Activated B cell treated with CpG ODN at 0.5 μM for 24 hours (primary cell): ENCODE measurements around the gene SLC15A3. TPM values are rescaled to one million over a fixed set of nuclear protein-coding genes. Genes with fewer than 3 reads are reported as not detected.
"Not testable (repeated sequence)": the region's sequence is repeated elsewhere in the genome, so short reads cannot be mapped to it uniquely, and the experiment has no call there.

Source experiments
- ATAC-seq: fragments of 200-7000 bp; cut with Tn5 transposase; one replicate; pipeline ENCODE4 v1.10.0; 2021; ENCODE audit warnings: low read depth, mild to moderate bottlenecking, moderate library complexity
- CTCF ChIA-PET: fragments of 350-600 bp; sonication (Branson Sonifier 250); formaldehyde crosslinking; loops from one replicate; lab custom pipeline; 2021; ENCODE audit warnings: antibody characterized with exemption; lab: Charles Lee
- POLR2A ChIA-PET: fragments of 350-600 bp; sonication (Branson Sonifier 250); formaldehyde crosslinking; loops from one replicate; lab custom pipeline; 2021; ENCODE audit warnings: antibody characterized with exemption; lab: Charles Lee
- DNase-seq: peaks from one replicate; pipeline ENCODE4 v3.0.0; 2022
- H3K27ac Mint-ChIP-seq: one replicate; pipeline ENCODE4 v1.8.0; 2020; ENCODE audit warnings: mixed read lengths
- H3K27me3 Mint-ChIP-seq: one replicate; pipeline ENCODE4 v1.8.0; 2021; ENCODE audit warnings: mixed read lengths
- H3K36me3 Mint-ChIP-seq: one replicate; pipeline ENCODE4 v1.8.0; 2021; ENCODE audit warnings: low read depth, mixed read lengths
- H3K4me1 Mint-ChIP-seq: one replicate; pipeline ENCODE4 v1.8.0; 2021; ENCODE audit warnings: mixed read lengths
- H3K4me3 Mint-ChIP-seq: one replicate; pipeline ENCODE4 v1.8.0; 2020; ENCODE audit warnings: mild to moderate bottlenecking, mixed read lengths
- H3K9me3 Mint-ChIP-seq: one replicate; pipeline ENCODE4 v1.8.0; 2020; ENCODE audit warnings: mixed read lengths
- intact Hi-C: fragments of 100-400 bp; cut with micrococcal nuclease; formaldehyde crosslinking; loops from one replicate; pipeline ENCODE4 v1.15.1; 2024
- total RNA-seq: library from RNA; stranded (reverse); gene quantifications from 2 replicates; pipeline ENCODE4 v1.2.3, GENCODE V29; 2022
- TF ChIP-seq, protein P1 (sequence below): fragments of 200-600 bp; IDR thresholded peaks from one replicate; pipeline ENCODE4 v1.8.0; 2022; ENCODE audit warnings: antibody characterized with exemption, mild to moderate bottlenecking

The SLC15A3 gene
- total RNA-seq, 1 donor from 2014 or later: 76.4 TPM

DNA sequence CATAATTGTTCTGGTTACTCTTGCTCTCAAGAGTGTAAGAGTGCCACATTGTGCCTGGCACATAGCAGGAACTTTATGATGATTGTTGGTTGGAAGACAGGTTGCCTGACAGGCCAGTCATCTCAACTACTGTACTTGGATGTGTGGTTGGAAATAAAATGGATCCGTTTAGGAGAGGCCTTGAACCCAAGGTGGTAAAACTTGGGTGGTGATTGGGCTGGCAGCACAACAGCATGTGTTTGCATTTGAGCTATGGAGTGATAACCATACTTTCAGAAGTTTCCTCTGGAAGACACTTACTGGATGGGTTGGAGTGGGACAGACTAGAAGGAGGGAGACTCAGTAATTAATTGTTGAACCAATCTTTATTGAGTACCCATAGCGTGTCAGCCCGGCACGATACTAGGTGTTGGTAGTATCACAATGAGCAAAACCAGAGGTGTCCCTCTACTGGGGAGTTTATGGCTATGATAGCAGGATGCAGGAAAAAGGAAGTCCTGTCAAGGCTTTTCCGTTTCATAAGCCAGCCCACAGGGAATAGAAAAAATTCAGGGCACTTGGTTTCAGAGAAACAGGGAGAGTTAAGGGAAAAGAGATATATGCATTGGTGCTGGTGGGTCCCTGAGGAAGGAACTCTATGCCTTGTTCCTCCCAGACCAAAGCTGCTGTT is 41.1 kb downstream of the SLC15A3 start:
- H3K27me3 Mint-ChIP-seq: no peaks in the 10 kb centered on the region
- ATAC-seq (no peak), DNase-seq (no peak)
- ChIA-PET CTCF (interaction anchor here (1.8 kb wide), 1 partner anchor 9 kb away, joined by 7 read pairs; no protein-coding TSS in a partner anchor), POLR2A (interaction anchor here (0.9 to 9.3 kb wide), 4 partner anchors 21 to 160 kb away, joined by 3 to 191 read pairs (median 5); no protein-coding TSS in a partner anchor)
- H3K4me3 Mint-ChIP-seq: peak overlapping the region; percentile 22
- intact Hi-C loops: loop anchor here (2.0 to 5.0 kb wide), 3 partner anchors 452 to 1641 kb away; partner anchors contain the start of genes CPSF7 and TMEM138
- H3K4me1 Mint-ChIP-seq: peaks cover 86% of the 10 kb centered on the region
- H3K27ac Mint-ChIP-seq: peak overlapping the region; percentile 95
- H3K9me3 Mint-ChIP-seq: peaks cover 3% of the 10 kb centered on the region
- TF ChIP-seq, protein P1, sequence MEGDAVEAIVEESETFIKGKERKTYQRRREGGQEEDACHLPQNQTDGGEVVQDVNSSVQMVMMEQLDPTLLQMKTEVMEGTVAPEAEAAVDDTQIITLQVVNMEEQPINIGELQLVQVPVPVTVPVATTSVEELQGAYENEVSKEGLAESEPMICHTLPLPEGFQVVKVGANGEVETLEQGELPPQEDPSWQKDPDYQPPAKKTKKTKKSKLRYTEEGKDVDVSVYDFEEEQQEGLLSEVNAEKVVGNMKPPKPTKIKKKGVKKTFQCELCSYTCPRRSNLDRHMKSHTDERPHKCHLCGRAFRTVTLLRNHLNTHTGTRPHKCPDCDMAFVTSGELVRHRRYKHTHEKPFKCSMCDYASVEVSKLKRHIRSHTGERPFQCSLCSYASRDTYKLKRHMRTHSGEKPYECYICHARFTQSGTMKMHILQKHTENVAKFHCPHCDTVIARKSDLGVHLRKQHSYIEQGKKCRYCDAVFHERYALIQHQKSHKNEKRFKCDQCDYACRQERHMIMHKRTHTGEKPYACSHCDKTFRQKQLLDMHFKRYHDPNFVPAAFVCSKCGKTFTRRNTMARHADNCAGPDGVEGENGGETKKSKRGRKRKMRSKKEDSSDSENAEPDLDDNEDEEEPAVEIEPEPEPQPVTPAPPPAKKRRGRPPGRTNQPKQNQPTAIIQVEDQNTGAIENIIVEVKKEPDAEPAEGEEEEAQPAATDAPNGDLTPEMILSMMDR: no peak
- H3K36me3 Mint-ChIP-seq: peaks cover 19% of the 10 kb centered on the region

DNA sequence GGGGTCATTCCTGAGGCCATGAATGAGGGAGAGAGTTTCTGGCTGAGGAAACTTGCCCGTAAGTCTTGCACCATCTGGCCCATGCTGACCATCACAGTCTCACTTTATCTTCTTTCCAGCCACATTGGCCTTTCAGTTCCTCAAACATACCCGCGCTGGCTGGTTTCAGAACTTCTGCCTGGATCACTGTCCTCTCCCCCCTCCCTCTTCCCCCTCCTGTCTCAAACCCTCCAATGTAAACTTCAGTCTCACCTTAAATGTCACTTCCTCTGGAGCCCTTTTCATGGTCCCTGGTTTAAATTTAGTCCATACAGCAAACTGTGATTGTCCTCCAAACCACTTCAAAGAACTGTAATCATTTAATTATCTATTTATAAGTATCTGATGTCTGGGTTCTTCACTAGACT is 41.7 kb downstream of the SLC15A3 start:
- Mint-ChIP-seq H3K4me1 (peaks cover 86% of the 10 kb centered on the region), H3K36me3 (peaks cover 17% of the 10 kb centered on the region), H3K27ac (peak overlapping the region; percentile 95), H3K9me3 (peaks cover 3% of the 10 kb centered on the region), H3K27me3 (no peaks in the 10 kb centered on the region), H3K4me3 (peak overlapping the region; percentile 66)
- intact Hi-C loops: loop anchor here (2.0 to 5.0 kb wide), 3 partner anchors 453 to 1642 kb away; partner anchors contain the start of genes CPSF7 and TMEM138
- TF ChIP-seq, protein P1: no peak
- POLR2A ChIA-PET: interaction anchor here (1.0 to 1.6 kb wide), 5 partner anchors 21 to 147 kb away, joined by 3 to 5 read pairs (median 3); partner anchors contain the start of gene SLC15A3
- DNase-seq (peak; percentile 53), ATAC-seq (peak; percentile 38)
- CTCF ChIA-PET: no interaction called here

DNA sequence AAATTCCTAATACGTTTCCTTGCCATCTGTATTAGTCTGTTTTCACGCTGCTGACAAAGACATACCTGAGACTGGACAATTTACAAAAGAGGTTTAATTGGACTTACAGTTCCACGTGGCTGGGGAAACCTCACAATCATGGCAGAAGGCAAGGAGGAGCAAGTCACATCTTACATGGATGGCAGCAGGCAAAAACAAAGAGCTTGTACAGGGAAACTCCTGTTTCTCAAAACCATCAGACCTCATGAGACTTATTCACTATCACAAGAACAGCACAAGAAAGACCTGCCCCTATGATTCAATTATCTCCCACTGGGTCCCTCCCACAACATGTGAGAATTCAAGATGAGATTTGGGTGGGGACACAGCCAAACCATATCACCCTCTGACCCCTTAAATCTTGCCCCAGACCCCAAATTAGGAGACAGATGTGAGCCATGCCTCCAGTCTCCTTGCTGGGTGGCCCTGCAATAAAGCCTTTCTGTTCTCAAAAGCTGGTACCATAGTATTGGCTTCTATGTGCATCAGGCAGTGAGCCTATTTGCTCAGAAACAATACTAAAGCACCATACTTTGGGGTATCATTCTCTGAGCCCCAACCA is 42.2 kb downstream of the SLC15A3 start:
- H3K9me3 Mint-ChIP-seq, H3K27me3 Mint-ChIP-seq, CTCF ChIA-PET, DNase-seq: not testable (repeated sequence)
- Mint-ChIP-seq H3K27ac (peak overlapping the region; percentile 95), H3K4me3 (peak overlapping the region; percentile 66), H3K36me3 (peaks cover 16% of the 10 kb centered on the region), H3K4me1 (peaks cover 86% of the 10 kb centered on the region)
- ATAC-seq: peak; percentile 0
- intact Hi-C loops: loop anchor here (2.0 to 5.0 kb wide), 3 partner anchors 453 to 1643 kb away; partner anchors contain the start of genes CPSF7 and TMEM138
- POLR2A ChIA-PET: interaction anchor here (1.0 to 1.6 kb wide), 4 partner anchors 22 to 146 kb away, joined by 3 to 5 read pairs (median 4); partner anchors contain the start of gene SLC15A3

DNA sequence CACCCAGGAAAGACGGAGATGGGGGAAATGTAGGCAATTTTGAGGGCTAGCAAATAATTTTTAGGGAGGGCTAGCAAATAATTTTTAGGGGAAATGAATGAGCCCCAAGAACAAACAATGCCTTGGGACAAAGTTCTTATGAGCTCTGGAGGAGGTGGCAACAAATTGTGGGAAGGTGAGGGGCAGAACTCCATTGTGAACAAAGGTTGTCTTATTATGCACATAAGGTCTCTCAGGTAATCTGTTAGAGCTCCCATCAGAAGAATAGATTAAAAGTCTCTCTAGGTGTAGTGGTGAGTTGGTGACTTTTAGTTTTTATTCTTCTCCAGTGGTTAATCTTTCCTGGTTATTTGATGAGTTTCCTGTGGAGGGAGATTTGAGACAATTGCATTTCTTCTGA is 43.2 kb downstream of the SLC15A3 start:
- Mint-ChIP-seq H3K27me3 (no peaks in the 10 kb centered on the region), H3K4me1 (peaks cover 93% of the 10 kb centered on the region), H3K4me3 (no peak overlapping the region), H3K27ac (peak overlapping the region; percentile 95), H3K36me3 (peaks cover 17% of the 10 kb centered on the region), H3K9me3 (peaks cover 3% of the 10 kb centered on the region)
- intact Hi-C loops: no loop called here
- TF ChIP-seq, protein P1: no peak
- ChIA-PET POLR2A (interaction anchor here (1.6 kb wide), 1 partner anchor 43 kb away, joined by 5 read pairs; the partner anchor contains the start of gene SLC15A3), CTCF (no interaction called here)
- ATAC-seq (no peak), DNase-seq (no peak)

DNA sequence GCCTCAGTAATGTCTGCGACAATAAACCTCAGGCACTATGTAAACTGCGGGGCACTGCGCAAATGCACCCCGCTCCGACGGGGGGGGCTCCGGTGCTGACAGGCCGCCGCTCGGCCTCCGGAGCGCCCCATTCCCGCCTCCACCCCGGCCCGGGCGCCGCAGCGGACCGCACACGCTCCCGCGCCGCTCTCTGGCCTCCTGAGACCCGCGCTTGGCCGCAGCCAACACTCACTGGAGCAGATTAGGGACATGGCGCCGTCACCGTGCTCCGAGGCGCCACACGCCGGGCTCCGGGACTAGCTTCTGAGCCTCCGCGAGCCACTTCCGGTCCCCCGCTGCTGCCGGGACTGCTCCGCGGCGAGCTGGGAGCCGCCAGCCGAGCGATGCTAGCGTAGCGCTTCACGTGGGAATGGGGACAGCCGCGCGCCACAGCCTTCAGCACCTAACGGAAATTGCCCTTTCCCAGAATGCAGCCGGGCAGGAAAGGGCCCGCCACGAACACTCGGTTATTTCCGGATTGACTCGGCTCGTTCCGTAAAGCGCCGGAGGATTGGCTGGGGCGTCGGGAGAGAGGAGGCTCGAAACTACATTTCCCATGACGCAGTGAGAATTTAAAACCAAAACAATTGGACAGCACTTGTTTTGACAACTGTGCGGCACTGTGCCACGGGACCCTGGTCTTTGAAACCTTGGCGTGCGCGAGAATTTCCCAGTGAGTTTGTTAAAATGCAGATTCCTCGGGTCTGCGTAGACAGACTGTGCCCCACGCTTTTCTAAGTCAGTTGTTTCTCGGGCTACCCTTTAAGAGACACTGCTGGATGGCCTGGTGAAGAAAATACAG is 45.6 kb downstream of the SLC15A3 start, which contains the start of gene PRPF19:
TSS of gene PRPF19 (minus strand) at position 454 of the 841 bp plus-strand sequence. CDS start at position 251, 203 bp downstream.
- intact Hi-C loops: loop anchor here (1.0 to 2.0 kb wide), 3 partner anchors 9 to 255 kb away; partner anchors contain the start of gene VPS37C
- H3K27me3 Mint-ChIP-seq: no peaks in the 10 kb centered on the region
- peaks cover 74% of the 10 kb centered on the region for H3K4me1 Mint-ChIP-seq
- ATAC-seq (peak; percentile 84), DNase-seq (peak; percentile 96)
- peaks cover 40% of the 10 kb centered on the region for H3K36me3 Mint-ChIP-seq
- peak within 1 kb of the TSS; percentile 91 for H3K4me3 Mint-ChIP-seq
- TF ChIP-seq, protein P1: no peak
- ChIA-PET POLR2A (interaction anchor here (0.6 to 4.6 kb wide), 8 partner anchors 7 to 273 kb away, joined by 3 to 31 read pairs (median 4); partner anchors contain the start of genes CD6, SLC15A3 and TMEM109), CTCF (interaction anchor here (2.0 kb wide), 1 partner anchor 9 kb away, joined by 7 read pairs; no protein-coding TSS in a partner anchor)
- peak within 1 kb of the TSS; percentile 97 for H3K27ac Mint-ChIP-seq
- peaks cover 3% of the 10 kb centered on the region for H3K9me3 Mint-ChIP-seq
